Parathyroid adenoma (tissue), 2 donors: Measurements from ENCODE around the gene AGPAT4.

Experiments
- H2AFZ ChIP-seq: fragments of 300-600 bp; sonication (generic); one replicate; pipeline ENCODE4 v1.7.0; 2017; ENCODE audit warnings: antibody characterized with exemption, mild to moderate bottlenecking
- H3K27ac ChIP-seq: fragments of 300-600 bp; sonication (generic); one replicate; pipeline ENCODE4 v1.7.0; 2017
- H3K27me3 ChIP-seq: fragments of 300-600 bp; sonication (generic); one replicate; pipeline ENCODE4 v1.7.0; 2017; ENCODE audit warnings: low read length; ENCODE audit not compliant: control insufficient read depth, insufficient read depth
- H3K36me3 ChIP-seq: fragments of 300-600 bp; sonication (generic); one replicate; pipeline ENCODE4 v1.7.0; 2017; ENCODE audit warnings: low read length; ENCODE audit not compliant: control insufficient read depth, insufficient read depth
- H3K4me1 ChIP-seq: fragments of 300-600 bp; sonication (generic); one replicate; pipeline ENCODE4 v1.7.0; 2017; ENCODE audit warnings: control low read depth
- H3K4me2 ChIP-seq: fragments of 300-600 bp; sonication (generic); one replicate; pipeline ENCODE4 v1.7.0; 2017; ENCODE audit warnings: low read length
- H3K4me3 ChIP-seq: fragments of 300-600 bp; sonication (generic); one replicate; pipeline ENCODE4 v1.7.0; 2017; ENCODE audit warnings: low read depth, low read length
- H3K79me2 ChIP-seq: fragments of 300-600 bp; sonication (generic); one replicate; pipeline ENCODE4 v1.7.0; 2017; ENCODE audit warnings: control low read depth
- H3K9ac ChIP-seq: fragments of 300-600 bp; sonication (generic); one replicate; pipeline ENCODE4 v1.7.0; 2017; ENCODE audit warnings: mild to moderate bottlenecking
- H3K9me3 ChIP-seq: fragments of 300-600 bp; sonication (generic); one replicate; pipeline ENCODE4 v1.7.0; 2017; ENCODE audit warnings: low read length; ENCODE audit not compliant: control insufficient read depth
- CTCF ChIP-seq: fragments of 300-600 bp; sonication (generic); IDR thresholded peaks from one replicate; pipeline ENCODE4 v1.7.0; 2017; ENCODE audit warnings: antibody characterized with exemption, mild to moderate bottlenecking
- donor health status: primary hyperparathyroidism.

AGPAT4 gene

DNA sequence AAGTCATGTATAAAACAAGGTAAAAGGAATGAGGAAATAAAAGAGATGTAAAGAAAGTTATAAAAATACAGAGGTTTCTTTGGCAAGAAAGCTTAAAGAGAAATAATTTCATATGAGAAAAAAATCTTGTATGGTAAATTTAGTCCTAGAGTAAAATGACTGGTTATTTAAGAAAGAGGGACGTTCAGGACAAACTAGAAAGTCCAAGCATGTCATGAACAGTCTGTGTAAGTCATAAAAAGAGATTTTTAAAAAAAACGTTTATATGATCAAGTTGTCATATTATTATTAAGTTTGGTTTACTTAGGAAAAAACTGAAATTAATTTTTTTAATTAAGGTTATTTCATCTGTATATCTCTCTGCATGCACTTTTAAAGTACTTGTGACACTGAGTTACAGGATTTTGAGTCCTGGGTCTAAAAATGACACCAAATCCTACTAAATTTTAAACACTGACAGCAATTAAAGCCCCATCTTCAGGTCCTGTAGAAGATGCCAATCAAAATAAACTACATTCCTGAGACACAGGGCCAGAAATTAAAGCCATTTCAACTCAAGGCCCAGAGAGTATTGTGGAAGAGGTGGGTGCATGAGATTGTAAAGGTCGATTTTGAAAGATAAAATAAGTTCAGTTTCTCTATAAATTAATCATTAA is 62.4 kb downstream of the AGPAT4 start:
- Histone ChIP-seq H3K27me3 (no peaks in the 10 kb centered on the region), H3K9me3 (no peaks in the 10 kb centered on the region), H3K4me2 (no peak overlapping the region), H3K9ac (no peak overlapping the region), H2AFZ (no peak overlapping the region), H3K4me3 (no peak overlapping the region), H3K79me2 (no peaks in the 10 kb centered on the region), H3K36me3 (no peaks in the 10 kb centered on the region), H3K4me1 (no peaks in the 10 kb centered on the region), H3K27ac (no peak overlapping the region)
- TF ChIP-seq CTCF: no peak

DNA sequence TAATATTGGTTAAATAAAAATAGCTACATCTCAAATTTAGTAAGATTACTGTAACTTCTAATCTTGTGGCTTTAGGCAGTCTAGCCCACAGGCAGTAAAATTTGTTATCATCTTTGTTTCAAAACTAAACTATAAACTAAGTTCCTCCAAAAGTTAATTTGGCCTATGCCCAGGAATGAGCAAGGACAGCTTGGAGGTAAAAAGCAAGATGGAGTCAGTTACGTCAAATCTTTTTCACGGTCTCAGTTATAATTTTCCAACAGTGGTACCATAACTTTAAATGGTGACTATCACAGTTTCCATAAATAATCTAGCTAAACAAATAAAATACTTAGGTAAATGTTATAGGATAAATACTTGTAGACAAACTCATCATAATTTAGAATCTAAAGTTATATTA is 63.0 kb downstream of the AGPAT4 start:
- Histone ChIP-seq H3K36me3 (no peaks in the 10 kb centered on the region), H3K9me3 (no peaks in the 10 kb centered on the region), H3K4me3 (no peak overlapping the region), H3K4me2 (no peak overlapping the region), H3K9ac (no peak overlapping the region), H2AFZ (no peak overlapping the region), H3K27me3 (no peaks in the 10 kb centered on the region), H3K4me1 (no peaks in the 10 kb centered on the region), H3K27ac (no peak overlapping the region), H3K79me2 (no peaks in the 10 kb centered on the region)
- TF ChIP-seq CTCF: no peak

- H3K4me3 ChIP-seq: no peak overlapping the region
- no peaks in the 10 kb centered on the region for H3K27me3 ChIP-seq
- H3K9ac ChIP-seq: no peak overlapping the region
- H2AFZ ChIP-seq: no peak overlapping the region
- no peak overlapping the region for H3K27ac ChIP-seq
- no peaks in the 10 kb centered on the region for H3K36me3 ChIP-seq
- no peaks in the 10 kb centered on the region for H3K9me3 ChIP-seq
- H3K4me1 ChIP-seq: no peaks in the 10 kb centered on the region
- TF ChIP-seq CTCF: no peak
- H3K4me2 ChIP-seq: no peak overlapping the region
- no peaks in the 10 kb centered on the region for H3K79me2 ChIP-seq
Measured at GRCh38 chr6:161207200-161207599, 66.7 kb downstream of the AGPAT4 start.

DNA sequence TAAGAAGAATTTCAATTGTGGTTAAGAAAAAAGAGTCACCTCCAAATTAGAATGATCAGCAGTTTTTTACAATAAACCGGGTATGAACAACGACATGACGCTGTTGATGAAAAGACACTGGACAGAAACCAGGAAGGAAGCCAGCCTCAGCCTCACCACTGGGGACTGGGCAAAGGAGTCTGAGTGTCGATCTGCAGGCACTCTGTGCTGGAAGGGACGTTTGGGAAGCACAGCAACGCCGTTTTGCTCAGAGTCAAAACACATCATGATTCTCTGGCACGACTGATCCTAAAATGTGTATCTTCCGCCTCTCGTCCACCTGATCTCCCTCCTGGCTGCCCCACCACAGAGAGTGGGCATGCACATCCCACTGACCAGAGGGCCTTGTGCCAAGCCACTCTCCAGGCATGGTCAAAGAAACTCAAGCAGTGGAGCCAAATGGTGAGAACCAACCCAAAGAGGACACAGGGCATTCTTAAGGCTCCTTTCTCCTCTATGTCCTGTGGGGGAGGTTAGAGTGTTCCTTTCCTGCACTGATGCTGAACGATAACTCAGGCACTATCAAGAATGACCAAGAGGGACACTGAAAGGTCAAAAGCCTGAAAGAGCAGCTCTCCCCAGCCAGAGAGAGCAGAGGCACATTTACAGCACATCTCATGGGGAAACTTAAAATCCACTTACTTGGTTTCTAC is 68.8 kb downstream of the AGPAT4 start:
- H3K36me3 ChIP-seq: no peaks in the 10 kb centered on the region
- H3K9me3 ChIP-seq: no peaks in the 10 kb centered on the region
- no peaks in the 10 kb centered on the region for H3K4me1 ChIP-seq
- no peak overlapping the region for H3K4me2 ChIP-seq
- TF ChIP-seq CTCF: no peak
- no peaks in the 10 kb centered on the region for H3K79me2 ChIP-seq
- H3K27ac ChIP-seq: no peak overlapping the region
- H3K27me3 ChIP-seq: no peaks in the 10 kb centered on the region
- H2AFZ ChIP-seq: no peak overlapping the region
- no peak overlapping the region for H3K4me3 ChIP-seq
- H3K9ac ChIP-seq: no peak overlapping the region
